ENCODE measurements around the gene RNGTT.

RNGTT gene

DNA sequence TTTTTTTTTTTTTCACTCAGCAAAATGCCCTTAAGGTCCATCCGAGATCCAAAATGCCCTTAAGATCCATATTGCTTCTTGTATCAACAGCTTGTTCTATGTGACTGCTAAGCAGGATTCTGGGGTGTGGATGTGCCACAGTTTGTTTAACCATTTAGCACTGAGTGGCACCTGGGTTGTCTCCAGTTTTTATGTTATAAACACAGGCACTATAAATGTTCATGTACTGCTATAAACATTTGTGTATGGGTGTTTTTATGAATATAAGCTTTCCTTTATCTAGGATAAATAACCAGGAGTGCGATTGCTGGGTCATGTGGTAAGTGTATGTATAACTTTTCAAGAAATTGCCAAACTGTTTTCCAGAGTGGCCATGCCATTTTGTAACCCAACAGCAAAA lies 386.0 kb downstream of the RNGTT start:
- DNase-seq, result no peak

DNA sequence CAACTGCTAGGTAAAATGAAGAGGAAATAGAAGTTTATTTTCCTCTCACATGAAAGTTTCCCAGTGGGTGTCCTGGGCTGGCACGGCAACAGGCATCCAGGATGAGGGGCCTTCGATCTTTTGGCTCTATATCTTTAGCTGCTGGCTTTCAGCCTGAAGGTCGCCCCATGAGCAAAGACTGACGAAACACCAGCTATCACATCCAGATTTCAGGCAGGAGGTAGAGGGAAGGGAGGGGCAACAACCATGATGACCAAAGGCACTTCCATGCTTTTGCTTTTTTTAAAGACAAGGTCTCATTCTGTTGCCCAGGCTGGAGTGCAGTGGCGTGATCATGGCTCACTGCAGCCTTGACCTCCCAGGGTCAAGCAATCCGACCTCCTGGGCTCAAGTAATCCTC lies 387.9 kb downstream of the RNGTT start:
- DNase-seq, result no peak

DNA sequence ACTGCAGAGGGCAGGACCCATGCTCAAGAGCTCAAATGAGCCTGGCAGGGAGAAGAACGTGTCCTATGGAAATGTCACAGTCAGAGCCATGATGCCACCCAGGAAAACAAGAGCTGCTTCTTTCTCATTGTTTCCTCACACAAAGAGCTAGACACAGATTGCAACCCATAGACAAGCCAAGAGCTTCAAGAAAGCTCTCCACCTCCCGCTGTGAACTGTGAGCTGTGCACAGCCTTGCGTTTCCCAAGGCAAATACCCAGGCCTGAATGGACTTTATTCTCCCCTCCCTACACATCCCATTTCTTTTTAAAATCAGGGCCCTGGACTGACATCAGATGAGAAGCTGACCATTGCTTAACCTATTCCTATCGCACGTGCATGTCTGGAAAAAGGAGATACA lies 388.8 kb downstream of the RNGTT start:
- no peak for DNase-seq

DNA sequence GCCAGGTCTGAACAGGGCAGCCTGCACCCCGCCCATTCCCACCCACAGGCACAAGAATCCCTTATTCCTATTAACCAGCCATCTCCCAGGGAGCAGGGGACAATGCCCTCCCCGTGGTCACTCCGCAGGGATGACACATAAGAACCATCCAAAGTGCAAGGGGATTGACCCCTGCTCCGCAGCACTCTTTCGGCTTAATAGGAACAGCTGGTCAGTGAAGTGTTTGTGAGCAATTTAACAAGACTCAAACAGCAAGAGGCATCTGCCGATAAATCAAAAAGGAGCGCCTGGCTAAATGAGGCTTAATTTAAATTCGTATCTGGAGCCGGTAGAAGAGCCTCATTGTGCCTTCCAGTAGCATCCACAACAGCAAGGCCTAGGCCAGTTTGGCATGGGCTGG lies 389.4 kb downstream of the RNGTT start:
- no peak for DNase-seq

DNA sequence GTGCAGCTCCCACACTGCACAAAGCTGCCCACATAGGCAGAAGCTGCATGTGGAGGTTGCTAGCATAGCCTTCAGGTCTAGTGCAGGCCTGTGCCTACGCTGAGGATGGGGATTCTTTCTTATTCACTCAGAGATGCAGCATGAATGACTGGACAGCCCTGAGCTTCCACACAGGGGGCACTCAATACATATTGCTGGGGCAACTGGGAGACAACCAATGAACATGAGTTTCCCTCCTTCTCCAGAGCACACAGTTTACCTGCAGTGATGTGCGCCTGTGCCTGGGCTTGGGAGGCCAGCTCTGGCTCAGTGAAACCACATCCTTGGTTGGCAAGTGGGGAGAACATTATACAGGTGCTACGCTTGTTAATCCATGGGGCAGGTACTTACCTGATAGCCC lies 389.9 kb downstream of the RNGTT start:
- DNase-seq, result no peak

DNA sequence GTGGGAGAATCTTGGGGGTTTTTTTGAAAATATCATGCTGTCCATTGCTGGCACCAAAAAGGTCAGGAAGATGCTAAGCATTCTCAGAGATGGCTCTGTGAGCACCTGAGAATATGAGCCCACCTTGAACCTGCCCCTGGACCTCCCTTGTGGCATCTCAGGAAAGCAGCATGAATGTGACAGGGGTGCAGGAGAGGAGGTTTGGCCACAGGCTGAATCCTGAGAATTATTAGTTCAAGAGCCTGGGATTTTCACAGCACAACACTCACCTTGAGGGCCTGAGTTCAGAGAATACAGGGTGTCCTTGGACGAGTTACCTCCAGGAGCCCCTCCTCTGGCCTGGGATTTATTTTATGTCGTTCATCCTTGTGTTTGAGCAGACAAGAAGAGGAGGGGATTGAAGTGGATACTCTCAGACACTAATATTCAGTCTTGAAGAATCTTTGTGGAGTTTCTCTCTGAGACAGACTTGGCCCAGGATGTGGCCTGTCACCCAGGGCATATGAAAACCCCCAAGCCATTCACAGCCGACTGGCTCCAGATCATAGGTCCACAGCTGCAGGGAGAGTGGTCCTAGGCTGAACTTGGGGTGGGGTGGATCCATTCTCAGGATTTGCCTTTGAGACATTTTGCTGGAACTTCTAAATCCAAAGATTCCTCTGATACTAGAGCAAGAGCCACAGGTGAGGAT lies 390.8 kb downstream of the RNGTT start:
- DNase-seq, result no peak

DNA sequence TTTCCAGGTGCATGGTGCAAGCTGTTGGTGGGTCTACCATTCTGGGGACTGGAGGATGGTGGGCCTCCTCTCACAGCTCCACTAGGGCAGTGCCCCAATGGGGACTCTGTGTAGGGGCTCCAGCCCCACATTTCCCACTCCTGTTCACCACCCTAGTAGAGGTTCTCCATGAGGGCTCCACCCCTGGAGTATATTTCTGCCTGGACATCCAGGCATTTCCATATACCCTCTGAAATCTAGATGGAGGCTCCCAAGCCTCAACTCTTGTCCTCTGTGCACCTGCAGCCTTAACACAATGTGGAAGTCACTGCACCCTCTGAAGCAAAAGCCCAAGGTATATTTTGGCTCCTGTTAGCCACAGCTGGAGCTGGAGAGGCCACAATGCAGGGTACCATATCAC lies 393.5 kb downstream of the RNGTT start:
- no peak for DNase-seq

DNA sequence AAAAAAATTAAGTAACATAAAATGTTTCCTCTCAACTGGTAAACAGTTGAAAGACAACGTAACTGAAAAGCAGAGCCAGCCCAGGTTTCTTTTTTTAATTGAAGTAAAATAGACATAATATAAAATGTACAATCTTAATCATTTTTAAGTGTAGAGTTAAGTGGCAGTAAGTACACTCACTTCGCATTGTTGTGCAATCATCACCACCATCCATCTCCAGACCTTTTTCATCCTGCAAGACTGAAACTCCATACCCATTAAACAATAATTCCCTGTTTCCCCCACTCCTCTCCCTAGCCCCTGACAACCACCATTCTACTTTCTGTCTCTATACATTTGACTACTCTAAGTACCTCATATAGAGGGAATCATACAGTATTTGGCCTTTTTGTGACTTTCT lies 395.7 kb downstream of the RNGTT start:
- no peak for DNase-seq

DNA sequence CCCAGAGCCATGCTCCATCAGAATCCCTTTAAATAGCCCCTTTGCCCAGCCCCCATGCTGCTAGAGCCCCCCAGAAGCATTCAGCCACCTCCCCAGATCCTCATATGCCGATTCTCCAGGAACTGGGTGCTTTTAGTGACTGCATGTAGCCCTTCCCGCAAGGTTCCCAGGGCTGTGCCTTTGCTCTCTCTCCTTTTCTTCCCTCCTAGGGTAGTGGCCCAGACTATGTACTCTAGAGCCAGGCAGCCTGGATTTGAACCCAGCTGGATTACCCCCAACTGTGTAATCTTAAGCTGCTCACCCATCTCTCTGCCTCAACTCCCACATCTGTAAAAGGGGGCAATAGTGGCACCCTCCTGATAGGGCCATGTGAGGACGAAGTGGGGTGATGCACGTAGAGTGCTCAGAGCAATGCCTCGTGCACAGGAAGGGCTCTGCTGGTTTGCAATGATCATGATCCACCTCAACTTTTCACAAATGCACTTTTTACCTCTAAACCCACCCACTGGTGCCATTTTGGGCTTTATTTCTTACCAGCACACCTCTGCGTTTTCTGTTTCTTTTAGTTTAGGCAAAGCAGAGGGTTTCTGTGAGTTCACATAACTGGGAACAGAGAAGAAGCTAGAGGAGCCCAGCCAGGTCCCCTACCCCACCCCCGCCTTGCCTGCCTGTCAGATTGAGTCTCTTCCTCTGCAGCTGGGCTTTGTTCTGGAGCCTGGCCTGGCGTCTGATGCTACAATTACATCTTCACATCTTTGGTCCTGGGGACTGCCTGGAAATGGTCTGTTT lies 396.5 kb downstream of the RNGTT start:
- DNase-seq, result no peak

DNA sequence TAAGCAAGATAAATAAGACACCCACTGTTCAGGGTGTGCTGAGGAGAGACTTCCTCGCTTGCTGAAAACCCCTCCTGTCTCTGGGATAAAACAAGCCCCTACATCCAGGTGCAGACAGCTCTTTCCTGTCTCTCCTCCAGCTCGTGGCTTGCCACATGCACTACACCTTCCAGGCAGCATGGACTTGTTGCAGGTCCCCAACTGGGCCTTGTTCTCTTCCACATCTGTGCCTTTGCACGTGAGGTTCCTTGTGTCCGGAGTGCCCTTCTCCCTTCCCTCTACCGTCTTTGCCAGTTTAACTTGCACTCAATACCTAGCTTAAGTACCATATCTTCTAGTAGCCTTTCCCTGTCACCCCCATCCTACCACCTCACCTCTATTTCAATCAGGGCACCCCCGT lies 397.6 kb downstream of the RNGTT start:
- no peak for DNase-seq

DNA sequence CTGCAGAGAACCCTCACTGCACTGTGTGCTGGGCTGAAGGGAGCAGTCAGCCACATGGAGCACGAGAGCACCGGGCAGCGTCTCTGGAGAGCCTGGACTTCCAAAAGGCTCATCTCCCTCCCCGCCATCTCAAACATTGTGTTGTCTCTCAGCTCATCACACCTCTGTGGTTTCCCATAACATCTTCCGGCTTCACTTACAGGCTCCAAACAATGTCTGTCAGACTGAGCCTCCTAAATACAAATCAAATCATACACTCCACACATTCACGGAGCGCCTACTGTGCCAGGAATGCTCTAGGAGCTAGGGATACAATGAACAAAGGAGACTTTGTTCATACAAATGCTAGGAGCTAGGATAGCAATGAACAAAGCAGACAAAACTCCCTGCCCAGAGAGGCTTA lies 398.0 kb downstream of the RNGTT start:
- no peak for DNase-seq

DNA sequence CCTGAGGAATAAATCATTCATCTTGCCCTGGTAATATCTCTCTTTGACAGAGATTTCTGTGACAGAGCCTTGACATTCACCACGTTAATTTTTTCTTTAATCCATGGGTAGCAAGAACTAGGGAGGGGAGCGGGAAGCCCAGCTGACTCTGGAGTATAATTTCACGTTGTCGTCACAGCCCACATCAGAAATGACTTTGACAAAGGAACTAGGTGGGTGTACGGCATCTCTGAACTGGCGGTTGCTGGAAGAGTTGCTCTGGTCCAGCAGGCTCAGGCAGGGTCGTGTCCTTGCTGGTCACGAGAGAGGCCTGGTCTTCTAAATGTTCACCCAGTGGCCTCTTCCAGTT lies 400.2 kb downstream of the RNGTT start:
- DNase-seq, result no peak

DNA sequence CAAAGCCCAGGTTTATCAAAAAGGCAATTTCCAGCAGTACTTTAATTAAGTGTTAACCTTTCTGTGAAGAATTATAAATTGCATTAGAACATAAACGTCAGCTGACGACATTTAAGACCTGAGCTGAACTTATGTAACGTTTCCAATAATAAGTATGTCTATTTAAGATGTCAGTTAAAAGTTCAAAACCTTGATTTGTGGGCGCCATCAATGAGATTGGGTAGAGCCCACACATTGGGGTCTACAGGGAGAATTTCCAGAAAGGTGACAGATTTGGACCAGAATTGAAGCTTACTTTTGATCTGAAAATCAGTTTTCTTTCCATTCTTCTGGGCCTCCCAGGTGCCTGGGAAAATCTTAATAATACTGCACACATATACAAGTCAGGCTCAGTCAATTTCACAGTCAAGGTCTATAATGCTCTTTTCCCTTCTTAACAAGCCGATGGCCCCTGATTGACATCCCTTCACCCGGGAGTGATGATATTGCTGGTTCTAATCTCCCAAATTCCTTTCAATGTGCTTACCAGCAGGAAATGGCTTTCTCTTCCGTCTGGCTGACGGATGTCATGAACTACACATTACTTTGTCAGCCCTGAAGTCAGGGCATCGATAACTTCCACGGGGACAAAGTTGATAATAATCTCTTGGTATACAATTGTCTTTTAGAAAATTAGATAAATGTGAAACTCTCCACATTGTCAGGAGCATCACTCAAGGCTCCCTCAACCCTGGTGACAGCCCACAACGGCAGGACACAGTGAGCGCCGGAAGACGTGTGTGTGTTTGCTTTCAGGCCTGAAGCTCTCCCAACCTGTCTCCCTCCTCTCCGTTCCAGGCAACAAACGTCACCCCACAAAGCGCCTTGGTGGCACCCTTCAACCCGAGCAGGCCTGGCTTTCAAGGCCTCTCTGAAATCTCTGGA lies 400.8 kb downstream of the RNGTT start:
- no peak for DNase-seq

DNA sequence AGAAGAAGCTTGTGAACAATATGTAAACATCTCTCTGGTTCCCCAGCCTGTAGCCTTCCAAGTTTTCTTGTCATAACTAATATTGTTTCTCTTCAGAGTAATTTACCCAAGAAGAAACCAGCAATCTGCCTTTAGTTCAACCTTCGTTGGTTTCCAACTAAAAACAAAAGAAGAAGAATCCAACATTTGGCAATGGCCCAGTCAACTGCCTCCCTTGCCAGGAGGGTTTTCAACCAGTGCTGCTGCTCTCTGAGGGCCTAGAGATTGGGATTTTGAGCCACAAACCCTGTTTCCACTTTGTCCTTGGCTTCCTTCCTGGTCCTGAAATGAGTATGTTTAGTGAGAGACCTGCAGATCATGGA lies 401.5 kb downstream of the RNGTT start:
- DNase-seq, result no peak

DNA sequence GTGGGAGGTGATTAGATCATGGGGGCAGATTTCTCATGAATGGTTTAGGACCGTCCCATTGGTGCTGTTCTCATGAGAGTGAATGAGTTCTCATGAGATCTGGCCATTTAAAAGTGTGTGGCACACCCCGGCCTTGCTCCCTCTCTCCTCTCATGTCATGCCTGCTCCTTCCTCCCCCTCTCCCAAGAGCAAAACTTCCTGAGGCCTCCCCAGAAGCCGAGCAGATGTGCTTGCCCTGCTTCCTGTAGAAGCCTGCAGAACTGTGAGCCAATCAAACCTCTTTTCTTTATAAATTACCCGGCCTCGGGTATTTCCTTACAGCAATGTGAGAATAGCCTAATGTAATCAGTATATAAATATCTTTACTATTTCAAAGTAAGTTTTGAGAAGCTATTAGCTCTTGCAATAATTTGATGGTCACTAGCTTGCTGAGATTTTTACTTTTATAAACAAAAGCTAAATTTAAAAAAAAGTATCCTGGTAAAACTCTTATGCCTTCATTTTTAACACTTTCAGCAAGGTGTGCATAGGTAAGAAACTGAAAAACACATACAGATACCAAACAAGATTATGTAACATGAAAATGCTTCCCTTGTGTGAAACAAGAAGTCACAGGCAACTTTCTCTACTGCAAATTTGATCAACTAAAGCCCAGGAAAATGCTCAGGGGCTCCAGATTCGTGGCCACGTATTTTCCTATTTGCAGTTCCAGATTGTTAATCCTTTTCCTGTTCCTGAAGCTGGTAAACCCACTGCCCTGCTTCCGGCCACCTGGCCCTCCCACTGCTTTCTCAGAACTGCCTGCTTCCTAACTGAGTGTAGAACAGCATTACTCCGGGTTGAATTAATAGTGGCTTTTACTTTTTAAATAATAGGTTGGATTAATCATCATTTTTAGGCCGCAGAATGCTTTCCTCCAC lies 402.1 kb downstream of the RNGTT start:
- no peak for DNase-seq
